Effector CD8-positive, alpha-beta T cell (primary cell): ENCODE measurements around the gene INTS11.

Experiments used
- DNase-seq: peaks from one replicate; lab custom pipeline; 2025; lab: John Stamatoyannopoulos, UW

The INTS11 gene

GRCh38 chr1:1299686-1300351, 24.6 kb downstream of the INTS11 start:
- no peak for DNase-seq

DNA sequence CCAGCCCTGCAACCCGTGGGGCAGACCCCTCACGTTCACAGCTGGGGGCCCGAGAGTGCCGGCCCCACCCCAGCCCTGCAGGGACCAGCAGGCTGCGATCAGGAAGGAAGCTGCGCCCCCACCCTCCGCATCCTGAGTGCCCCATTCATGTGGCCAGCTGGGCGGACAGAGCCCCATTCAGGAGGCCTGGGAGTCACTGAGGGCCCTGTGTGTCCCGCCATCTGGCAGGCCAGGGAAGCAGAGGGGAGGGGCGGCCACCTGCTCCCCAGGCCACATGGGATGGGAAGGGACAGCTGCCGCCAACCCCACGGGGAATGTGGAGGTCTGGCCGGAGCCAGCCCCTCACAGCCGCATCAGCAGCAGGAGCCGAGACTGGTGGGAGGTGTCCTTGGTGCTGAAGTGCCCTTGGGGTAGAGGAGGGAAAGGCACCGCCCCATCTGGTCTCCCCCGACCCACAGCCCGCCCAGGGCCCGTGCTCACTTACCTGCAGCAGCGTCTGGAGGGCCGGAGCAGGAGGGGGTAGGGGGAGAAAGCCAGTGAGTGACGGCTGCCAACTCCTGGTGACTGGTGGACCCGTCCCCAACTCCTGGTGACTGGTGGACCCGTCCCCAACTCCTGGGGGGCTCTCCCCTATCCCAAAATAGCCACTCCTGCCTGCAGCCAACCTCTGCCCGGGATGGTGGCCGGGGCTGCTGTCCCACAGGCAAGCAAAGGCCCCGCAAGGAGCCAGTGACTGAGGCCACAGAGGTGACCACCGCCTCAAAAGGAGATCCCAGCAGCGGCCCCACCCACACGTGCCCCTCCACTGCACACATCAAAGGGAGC, 25.4 kb downstream of the INTS11 start:
- DNase-seq, result no peak

GRCh38 chr1:1297802-1298424, 26.5 kb downstream of the INTS11 start:
- no peak for DNase-seq

- no peak for DNase-seq
Observed at GRCh38 chr1:1296070-1297061, 28.1 kb downstream of the INTS11 start.

DNA sequence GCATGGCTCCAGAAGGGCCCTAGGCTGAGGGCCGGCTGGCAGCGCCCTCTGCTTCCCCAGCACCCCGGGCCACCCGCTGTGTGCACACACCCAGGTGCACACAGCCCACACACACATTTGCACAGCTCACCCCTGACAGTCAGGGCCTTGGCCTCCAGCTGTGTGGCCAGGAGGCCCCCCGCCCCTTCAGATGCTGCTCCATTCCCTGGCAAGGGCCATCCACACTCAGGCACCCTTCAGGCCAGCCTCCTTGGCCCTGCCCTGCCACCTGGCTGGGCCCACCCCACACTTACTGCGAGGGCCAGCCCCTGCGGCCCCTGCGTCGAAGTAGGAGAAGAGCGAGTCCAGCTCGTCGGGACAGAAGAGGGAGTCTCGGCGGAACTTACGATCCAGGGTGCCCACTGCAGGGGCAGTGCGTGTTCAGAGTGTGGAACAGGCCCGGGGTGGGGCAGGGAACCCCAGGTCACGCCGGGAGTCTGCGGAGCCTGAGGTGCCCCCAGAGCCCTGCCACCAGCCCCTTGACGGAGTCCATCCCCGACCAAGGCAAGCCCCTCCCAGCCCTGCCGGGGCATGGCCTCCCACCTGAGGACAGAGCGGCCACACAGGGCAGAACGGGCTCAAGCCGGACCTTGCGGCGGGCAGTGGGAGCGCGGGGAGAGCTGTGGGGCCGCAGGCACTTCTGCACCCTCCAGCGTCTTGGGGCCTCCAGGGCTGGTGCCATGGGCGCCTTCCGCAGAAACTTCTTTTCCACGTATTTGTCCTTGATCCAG, 29.1 kb downstream of the INTS11 start:
- DNase-seq, result no peak

- DNase-seq, result no peak
Observed at GRCh38 chr1:1294250-1294890, 30.1 kb downstream of the INTS11 start.

DNA sequence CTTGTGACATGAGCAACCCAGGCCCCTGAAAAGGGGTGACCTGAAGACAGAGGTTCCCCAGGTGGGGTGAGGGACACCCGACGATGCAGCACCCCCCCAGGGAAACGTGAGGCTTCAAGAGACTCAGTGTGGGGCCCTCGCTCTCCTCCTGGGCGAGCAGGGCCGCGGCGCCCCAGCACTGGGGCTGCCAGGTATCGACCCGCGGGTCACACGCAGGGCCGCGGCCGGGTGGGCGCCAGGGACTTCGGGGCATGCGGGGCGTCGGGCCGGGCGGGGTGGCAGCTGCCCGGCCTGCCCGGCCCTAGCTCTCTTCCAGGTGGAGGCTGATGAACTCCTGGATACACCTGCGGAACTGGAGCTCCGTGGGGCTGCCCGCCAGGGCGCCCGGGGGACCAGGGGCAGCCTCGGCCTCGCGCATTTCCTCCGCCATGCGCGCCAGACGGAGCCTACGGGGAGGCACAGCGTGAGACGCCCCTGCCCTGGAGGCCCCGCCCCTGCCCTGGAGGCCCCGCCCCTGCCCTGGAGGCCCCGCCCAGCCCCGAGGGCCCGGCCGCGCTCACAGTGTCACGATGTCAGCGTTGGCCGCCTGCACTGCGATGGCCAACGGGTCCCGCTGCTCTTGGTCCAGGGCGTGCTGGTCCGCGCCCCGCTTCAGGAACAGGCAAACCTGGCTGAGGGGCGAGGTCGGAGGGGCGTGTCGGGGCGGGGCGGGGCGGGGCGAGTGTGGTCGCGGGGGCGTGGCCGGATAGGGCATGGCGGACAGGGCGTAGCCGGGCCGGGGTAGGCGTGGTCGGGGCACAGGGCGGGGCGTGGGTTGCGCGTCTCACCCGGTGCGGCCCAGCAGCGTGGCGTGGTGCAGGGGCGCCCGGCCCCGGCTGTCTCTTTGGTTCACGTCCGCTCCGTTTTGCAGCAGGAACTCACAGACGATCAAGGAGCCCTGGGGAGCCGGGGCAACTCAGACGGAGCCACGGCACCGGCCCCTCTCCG, 30.9 kb downstream of the INTS11 start:
- no peak for DNase-seq

DNA sequence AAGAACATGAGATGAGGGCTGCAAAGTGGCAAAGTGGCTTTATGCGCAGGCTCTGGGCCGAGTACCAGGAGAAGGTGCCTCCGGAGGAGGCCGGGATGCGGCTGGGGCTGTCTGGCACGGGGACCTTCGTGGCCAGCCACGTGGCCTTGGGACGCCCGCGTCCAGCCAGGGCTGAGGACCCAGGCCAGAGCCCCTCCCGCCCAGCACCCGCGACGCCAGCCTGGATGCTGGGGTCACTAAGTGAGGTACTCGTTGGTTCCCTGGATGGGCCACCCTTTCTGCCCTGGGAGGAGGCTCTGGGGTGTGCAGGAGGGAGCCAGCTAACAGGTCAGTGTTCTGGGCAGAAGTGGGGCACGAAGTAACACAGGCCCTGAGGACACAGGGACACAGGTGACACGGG, 31.6 kb downstream of the INTS11 start:
- DNase-seq, result no peak

DNA sequence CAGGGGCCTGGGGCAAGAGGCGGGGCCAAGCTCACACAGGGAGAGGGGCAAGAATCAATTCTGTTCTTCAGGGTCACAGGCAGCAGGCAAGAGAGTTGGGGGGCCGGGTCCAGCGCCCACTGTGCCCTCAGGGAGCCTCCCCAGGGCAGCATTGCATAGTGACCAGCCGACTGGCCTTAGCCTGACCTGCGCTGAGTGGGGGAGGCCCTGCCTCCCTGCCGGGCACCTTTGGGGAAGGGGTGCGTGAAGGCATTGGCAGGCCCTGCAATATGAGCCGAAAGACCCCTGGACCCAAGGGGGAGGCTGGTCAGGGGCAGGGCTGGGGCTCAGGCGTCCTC, 32.0 kb downstream of the INTS11 start:
- no peak for DNase-seq

DNA sequence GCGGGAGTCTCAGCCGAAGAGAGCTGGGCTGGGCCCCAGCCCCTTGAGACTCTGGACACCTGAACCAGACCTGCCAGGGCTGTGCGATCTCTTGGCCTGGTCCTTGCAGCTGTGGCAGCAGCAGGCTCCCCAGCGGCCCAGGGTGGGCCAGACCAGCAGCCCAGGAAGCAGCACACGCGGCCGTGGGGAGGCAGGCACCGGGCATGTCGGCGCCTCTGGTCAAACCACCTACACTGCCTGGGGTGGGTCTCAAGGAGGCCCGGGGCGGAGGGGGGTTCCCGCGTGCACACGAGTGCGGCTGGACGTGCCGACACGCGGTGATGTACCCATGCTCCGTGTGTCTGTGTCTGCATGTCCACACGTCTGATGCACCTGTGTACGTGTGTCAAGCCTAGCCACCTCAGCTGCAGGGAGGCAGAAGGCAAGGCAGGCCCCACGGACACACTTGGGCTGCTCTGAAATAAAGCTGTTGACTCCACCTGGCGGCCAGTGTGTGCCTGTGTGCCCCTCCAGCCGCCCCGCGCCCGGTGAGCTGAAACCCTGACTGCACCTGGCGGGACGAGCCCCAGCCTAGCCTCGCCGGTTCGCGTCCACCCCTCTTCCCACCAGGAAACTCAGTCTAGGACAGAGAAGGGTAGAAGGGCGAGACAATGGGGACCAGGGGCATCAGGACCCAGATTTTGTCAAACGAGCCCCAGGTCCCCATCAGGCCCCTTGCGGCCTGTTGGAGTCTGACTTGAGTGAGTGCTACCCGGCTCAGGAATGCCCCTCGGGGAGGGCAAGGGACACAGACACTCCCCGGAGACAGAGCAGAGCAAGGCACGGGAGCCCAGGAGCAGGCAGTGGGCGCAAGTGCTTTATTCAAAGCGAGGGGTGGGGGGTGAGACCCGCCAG, 32.7 kb downstream of the INTS11 start:
- DNase-seq, result peak; percentile 52

- DNase-seq, result no peak
Observed at GRCh38 chr1:1291023-1291528, 33.4 kb downstream of the INTS11 start.

GRCh38 chr1:1290238-1290731, 34.2 kb downstream of the INTS11 start:
- peak; percentile 59 for DNase-seq

DNA sequence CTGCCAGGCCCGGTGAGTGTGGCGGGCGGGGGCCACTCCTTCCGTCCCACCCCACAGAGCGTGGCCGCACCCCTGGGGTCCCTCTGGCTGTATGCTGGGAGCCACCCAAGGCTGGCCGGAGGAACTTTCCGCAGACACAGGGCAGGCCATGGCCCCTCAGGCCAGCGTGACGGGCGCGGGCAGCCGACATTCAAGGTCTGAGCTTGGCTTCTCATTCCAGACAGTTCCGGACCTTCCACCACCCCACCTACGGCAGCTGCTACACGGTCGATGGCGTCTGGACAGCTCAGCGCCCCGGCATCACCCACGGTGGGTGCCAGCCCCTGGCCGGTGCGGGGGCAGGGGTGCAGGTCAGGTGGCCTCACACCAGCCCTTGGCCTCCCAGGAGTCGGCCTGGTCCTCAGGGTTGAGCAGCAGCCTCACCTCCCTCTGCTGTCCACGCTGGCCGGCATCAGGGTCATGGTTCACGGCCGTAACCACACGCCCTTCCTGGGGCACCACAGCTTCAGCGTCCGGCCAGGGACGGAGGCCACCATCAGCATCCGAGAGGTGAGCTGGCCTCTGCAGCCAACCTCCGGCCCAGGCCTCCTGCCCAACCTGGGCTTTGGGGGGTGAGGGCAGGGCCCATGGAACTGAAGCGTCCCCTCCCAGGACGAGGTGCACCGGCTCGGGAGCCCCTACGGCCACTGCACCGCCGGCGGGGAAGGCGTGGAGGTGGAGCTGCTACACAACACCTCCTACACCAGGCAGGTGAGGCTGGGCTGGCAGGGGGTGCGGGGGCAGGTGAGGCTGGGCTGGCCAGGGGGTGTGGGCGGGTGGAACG, 37.0 kb downstream of the INTS11 start:
- DNase-seq, result no peak

DNA sequence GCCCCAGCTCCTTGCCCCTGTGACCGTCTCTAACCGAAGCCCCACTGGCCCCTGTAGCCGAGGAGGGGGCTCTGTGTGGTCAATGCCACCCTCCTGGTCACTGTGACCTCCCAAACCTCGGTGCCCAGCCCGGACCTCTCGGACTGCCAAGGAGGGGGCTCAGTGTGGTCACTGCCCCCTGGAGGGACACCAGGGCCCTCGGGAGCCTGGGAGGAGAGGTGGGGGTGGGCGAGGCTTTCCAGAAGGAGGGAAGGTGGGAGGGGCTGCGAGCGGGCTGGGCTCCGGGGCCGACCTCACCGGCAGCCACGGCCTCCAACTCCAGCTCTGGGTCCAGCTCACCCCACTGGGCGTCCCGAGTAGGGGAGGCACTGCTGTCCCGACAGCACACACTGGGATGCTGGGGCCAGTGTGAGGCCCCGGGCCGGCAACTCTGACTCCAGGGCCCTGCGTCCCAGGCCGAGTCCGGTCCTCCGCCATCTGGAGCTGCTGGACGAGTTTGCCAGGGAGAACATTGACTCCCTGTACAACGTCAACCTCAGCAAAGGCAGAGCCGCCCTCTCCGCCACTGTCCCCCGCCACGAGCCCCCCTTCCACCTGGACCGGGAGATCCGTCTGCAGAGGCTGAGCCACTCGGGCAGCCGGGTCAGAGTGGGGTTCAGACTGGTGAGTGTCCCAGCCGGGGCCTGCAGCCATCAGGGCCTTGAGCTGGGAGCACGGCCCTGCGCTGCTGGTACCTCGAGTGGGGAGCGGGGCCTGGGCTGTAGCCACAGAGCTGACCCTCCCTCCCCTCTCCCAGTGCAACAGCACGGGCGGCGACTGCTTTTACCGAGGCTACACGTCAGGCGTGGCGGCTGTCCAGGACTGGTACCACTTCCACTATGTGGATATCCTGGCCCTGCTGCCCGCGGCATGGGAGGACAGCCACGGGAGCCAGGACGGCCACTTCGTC, 37.9 kb downstream of the INTS11 start:
- DNase-seq, result no peak

- no peak for DNase-seq
Observed at GRCh38 chr1:1285611-1286311, 38.7 kb downstream of the INTS11 start.
